Measurements from ENCODE around the gene DDX28.

The DDX28 gene

GRCh38 chr16:68022728-68023537 lies at the start of gene DDX28, which contains the start of gene DUS2:
DDX28 (minus strand) TSS chr16:68023232; CDS start chr16:68023202, 30 bp downstream.
DUS2 (plus strand) TSS chr16:68023284; CDS start chr16:68038024, 14,740 bp downstream.
- DNase-seq (ENCODE audit: low spot score) = peak; percentile 88

DNA sequence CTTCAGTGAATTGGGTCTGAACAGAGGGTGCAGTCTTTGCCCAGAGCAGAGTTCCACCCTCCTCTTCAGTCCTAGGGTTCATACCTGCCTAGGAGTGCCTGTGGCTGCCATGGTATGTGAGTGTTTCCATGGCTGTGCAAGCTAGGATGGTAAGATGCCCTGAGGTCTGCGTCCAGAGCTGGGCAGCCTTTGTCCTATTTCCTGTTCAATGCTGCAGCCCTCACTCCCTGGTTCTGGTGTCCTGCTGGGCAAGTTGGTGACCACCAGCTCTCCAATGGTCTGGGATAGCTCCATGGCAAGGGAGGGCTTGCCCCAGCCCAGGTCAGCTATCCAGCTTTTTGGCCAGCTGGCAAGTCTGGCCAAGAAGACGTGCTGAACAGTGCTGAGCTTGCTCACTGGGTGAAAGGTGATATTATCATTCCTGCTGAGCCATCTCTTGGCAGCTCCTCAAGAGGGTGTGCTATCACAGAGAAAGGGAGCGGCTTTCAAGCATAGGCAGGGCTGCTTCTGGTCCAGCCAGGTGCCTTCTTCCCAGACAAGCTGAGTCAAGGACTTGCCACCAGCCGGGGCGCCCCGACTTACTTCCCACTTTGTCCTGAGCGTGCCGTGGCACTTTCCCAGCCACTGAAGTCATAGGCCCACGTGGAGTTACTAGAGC lies 49.1 kb upstream of the DDX28 start:
- DNase-seq (ENCODE audit: low spot score) = no peak

DNA sequence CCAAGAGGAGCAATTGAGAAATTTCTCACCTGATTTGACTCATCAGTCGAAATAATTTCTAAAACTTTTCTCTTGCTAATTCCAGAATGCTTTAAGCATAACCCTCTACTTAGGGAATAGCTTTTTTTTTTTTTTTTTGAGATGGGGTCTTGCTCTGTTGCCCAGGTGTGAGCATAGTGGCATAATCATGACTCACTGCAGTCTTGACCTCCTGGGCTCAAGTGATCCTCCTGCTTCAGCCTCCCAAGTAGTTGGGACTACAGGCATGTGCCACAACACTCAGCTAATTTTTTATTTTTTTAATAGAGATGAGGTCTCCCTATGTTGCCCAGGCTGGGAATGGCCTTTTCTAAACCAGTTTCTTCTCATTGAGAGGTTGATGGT lies 48.5 kb upstream of the DDX28 start:
- DNase-seq (ENCODE audit: low spot score) = no peak

DNA sequence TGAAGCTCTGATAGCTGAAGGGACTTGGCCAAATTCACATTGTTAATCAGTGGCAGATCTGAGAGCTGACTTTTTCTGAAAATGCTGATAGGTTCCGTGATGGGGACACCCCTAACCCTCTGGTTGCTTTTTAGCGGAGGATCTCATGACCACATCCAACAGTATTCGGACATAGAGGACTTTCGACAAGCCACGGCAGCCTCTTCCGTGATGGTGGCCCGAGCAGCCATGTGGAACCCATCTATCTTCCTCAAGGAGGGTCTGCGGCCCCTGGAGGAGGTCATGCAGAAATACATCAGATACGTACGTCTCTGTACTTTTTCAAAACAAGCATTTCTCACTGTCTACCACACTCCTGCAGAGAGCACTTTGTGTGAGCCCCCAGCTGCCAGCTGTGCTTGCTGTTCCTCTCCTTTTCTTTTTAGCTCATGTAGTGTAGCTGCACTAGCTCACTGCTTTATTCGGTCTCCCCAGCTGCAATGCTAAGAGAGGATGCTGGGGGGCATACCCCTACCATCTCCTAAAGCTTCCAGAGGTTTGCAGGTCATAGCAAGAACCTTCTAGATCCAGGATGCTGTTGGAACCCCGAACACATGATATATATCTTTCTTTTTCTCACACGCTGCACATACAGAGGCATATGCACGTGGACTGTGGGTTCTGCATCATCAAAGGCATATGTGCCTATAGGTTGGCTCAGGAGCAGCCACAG lies 47.9 kb upstream of the DDX28 start:
- DNase-seq (ENCODE audit: low spot score) = no peak

DNA sequence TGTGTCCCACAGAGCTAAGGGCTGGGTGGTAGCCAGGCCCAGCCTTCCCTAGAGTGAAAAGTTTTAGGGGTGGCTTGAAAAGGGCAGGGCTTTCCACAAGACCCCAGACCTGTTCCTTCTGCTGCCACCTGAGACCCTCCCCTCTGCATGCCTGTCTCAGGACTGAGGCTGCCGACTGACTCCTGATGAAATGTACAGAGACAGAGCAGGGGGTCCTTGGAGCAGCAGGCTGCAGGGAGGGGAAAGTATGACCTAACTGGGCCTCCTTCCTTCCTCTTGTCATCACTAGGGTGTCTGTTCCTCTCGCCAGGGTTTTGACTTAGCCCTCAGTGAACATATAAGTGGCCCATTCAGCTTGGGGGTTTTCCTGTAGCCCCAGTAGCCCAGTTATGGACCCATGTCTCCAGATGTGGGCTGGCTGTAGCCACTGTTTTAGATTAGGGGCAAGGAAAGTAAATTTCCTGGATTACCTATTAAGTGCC lies 47.3 kb upstream of the DDX28 start:
- DNase-seq (ENCODE audit: low spot score) = no peak

- peak; percentile 70 for DNase-seq (ENCODE audit: low spot score)
Measured at GRCh38 chr16:68069511-68070248, 46.6 kb upstream of the DDX28 start.

DNA sequence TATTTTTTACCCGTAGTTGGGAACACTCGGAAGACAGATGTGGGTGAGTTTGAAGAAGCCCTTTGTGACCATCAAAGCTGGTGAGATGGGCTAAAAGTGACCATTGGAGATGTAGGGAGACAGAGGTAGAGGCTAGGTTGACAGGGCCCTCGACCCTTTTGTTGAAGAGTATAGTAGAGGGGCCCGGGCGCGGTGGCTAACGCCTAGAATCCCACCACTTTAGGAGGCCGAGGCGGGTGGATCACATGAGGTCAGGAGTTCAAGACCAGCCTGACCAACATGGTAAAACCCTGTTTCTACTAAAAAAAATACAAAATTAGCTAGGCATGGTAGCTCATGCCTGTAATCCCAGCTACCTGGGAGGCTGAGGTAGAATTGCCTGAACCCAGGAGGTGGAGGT lies 45.9 kb upstream of the DDX28 start:
- DNase-seq (ENCODE audit: low spot score) = no peak

DNA sequence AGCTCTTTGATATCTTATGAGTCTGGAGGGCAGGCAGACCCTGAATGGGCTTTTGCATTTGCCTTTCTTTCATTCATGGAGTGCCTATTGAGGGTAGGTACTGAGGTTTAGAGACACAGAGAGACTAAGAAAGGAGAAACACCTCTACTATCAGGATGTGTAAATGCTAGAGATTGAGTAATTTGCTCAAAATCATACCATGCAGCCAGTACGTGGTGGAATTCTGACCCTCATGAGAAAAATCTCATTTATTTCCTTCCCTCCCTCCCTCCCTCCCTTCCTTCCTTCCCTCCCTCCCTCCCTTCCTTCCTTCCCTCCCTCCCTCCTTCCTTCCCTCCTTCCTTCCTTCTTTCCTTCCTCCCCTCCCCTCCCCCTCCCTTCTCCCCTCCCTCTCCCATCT lies 43.7 kb upstream of the DDX28 start:
- DNase-seq (ENCODE audit: low spot score) = no peak

GRCh38 chr16:68065716-68066305 lies 42.8 kb upstream of the DDX28 start:
- no peak for DNase-seq (ENCODE audit: low spot score)

GRCh38 chr16:68064791-68065365 lies 41.8 kb upstream of the DDX28 start:
- DNase-seq (ENCODE audit: low spot score) = peak; percentile 73

DNA sequence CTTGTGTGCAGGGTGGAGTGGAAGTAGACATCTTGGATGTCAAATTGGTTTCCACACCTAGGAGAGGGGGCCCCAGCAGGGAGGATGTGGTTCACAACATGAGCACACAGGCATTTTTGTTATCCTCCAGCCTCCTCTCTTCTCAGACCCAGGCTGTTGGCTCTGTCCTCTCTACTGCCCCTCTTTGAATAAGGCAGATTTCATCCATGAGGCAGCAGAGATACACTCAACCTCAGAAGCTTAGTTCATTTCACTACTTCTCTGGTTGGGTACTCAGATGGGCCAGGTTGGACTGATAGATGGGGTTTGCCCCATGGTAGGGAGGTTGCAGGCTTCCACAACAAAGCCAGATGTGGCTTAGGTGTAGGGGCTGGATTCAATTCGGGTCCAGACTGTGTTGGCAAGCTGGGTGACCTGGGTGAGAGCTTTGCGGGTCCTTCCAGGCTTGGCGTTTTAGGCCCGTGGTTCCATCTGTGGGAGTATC lies 39.9 kb upstream of the DDX28 start:
- peak; percentile 51 for DNase-seq (ENCODE audit: low spot score)

GRCh38 chr16:68061396-68061795 lies 38.4 kb upstream of the DDX28 start:
- DNase-seq (ENCODE audit: low spot score) = no peak

GRCh38 chr16:68059804-68060203 lies 36.8 kb upstream of the DDX28 start:
- no peak for DNase-seq (ENCODE audit: low spot score)

DNA sequence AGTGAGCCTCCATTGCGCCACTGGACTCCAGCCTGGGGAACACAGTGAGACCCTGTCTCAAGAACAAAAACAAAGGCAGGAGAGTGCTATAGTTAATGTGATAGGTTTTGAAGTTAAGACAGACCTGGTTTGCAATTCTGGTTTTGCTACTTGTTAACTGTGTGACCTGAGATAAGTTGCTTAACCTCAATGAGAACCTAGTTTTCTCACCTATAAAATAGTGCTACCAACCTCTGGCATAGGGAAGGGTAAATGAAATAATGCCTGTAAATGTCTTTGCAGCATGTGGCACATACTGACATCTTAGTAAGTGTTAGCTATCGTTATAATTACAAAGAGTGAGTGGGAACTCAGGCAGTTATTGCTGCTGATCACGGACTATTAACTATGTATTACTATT lies 32.4 kb upstream of the DDX28 start:
- DNase-seq (ENCODE audit: low spot score) = no peak

- no peak for DNase-seq (ENCODE audit: low spot score)
Measured at GRCh38 chr16:68049449-68049848, 26.4 kb upstream of the DDX28 start.

DNA sequence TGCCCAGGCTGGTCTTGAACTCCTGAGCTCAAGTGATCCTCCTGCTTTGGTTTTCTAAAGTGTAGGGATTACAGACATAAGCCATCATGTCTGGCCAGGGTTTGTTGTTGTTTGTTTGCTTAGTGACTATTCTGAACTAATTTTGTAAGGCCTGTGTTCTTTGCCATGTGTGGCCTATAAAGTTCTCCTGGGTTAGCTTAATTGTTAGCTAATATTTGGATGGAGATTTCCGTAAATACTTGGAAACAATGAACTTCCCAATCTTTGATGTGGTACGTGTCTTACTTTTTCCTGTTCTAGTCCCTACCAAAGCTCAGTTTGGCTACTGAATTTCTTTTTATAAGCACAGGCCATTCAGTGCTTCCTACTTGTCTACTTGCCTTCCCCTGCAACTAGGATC lies 25.0 kb upstream of the DDX28 start:
- no peak for DNase-seq (ENCODE audit: low spot score)

DNA sequence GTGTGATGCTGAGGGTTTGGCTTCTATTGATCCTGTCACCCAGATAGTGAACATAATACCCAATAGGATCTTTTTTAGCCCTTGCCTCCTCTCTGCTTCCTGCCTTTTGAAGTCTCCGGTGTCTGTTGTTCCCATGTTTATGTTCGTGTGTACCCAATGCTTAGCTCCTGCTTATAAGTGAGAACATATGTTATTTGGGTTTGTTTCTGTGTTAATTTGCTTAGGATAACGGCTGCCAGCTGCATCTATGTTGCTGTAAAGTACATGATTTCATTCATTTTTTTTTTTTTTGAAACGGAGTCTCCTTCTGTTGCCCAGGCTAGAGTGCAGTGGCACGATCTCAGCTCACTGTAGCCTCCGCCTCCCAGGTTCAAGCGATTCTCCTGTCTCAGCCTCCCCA lies 23.1 kb upstream of the DDX28 start:
- no peak for DNase-seq (ENCODE audit: low spot score)

GRCh38 chr16:68041783-68042182 lies 18.8 kb upstream of the DDX28 start:
- DNase-seq (ENCODE audit: low spot score) = no peak

DNA sequence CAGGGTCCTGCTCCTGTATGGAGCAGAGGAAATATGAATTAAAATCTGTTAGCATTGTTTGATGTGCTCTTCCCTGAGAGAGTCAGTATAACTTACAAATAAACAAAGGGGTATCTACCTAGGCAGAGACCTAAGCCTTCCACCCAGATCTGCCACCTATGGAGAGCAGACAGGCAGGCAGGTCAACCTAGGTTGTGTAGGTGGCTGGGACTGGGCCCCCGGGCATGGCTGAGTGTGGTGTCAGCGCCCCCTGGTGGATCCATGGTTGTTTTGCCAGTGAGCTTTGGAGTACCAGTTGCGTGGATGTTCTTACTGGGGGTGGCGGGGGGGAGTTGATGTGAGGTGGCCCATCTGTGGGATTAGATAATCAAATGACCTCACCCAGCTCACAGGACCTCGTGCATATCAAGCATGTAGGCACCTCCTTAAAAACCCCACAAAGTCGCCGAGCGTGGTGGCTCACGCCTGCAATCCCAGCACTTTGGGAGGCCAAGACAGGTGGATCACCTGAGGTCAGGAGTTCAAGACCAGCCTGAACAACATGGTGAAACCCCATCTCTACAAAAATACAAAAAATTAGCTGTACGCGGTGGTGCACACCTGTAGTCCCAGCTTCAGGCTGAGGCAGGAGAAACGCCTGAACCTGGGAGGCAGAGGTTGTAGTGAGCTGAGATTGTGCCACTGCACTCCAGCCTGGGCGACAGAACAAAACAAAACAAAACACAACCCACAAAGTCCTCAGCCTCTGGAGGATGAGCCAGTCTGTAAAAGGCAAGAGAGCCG lies 17.7 kb upstream of the DDX28 start:
- DNase-seq (ENCODE audit: low spot score) = peak; percentile 90

Measured in CD4-positive, alpha-beta T cell treated with Interleukin-6 at 100 ng/mL for 8 hours (primary cell).